HTERT RPE-1 (cell line): ENCODE data around the gene PRM2.

Experiments used
- in situ Hi-C: fragments of 300-500 bp; cut with MboI; formaldehyde crosslinking; loops from 4 replicates; pipeline ENCODE4 v1.14.3; 2020; ENCODE audit warnings: low sequenced_read_pairs

The PRM2 gene

GRCh38 chr16:11250786-11251524 is 25.3 kb downstream of the PRM2 start:
- in situ Hi-C loops = no loop called here

- in situ Hi-C loops = no loop called here
Observed at GRCh38 chr16:11250091-11250785, 26.0 kb downstream of the PRM2 start.

GRCh38 chr16:11249233-11250061 is 26.8 kb downstream of the PRM2 start:
- in situ Hi-C loops = no loop called here

- in situ Hi-C loops = no loop called here
Observed at GRCh38 chr16:11248133-11248532, 28.1 kb downstream of the PRM2 start.

GRCh38 chr16:11245988-11246387 is 30.3 kb downstream of the PRM2 start:
- in situ Hi-C loops = no loop called here

DNA sequence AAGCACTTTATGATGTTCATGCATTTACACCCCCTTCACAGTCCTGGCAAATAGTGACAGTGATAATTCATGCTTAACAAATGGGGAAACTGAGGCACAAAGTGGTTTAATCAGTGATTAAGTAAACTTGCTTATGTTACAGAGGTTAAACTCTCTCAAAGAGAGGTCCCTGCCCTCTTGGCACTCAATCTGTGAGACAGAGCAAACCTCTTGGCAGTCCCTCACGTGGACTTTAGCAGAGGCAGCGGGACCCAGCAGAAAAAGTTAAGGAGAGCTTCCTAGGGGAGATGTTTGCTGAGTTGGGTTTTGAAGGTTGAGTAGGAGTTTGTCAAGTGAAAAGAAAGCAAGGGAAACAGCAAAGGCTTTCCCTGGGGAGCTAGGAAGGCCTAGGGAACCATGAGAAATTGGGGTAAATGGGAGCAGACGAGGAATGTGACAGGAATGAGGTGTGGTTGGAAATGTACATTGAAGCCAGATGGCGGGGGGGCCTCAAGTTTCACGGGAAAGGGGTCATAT is 31.0 kb downstream of the PRM2 start:
- in situ Hi-C loops = no loop called here

- in situ Hi-C loops = no loop called here
Observed at GRCh38 chr16:11242658-11243057, 33.6 kb downstream of the PRM2 start.

- in situ Hi-C loops = no loop called here
Observed at GRCh38 chr16:11241480-11242204, 34.6 kb downstream of the PRM2 start.

GRCh38 chr16:11240636-11241473 is 35.4 kb downstream of the PRM2 start:
- in situ Hi-C loops = no loop called here

GRCh38 chr16:11239644-11240632 is 36.3 kb downstream of the PRM2 start:
- in situ Hi-C loops = no loop called here

DNA sequence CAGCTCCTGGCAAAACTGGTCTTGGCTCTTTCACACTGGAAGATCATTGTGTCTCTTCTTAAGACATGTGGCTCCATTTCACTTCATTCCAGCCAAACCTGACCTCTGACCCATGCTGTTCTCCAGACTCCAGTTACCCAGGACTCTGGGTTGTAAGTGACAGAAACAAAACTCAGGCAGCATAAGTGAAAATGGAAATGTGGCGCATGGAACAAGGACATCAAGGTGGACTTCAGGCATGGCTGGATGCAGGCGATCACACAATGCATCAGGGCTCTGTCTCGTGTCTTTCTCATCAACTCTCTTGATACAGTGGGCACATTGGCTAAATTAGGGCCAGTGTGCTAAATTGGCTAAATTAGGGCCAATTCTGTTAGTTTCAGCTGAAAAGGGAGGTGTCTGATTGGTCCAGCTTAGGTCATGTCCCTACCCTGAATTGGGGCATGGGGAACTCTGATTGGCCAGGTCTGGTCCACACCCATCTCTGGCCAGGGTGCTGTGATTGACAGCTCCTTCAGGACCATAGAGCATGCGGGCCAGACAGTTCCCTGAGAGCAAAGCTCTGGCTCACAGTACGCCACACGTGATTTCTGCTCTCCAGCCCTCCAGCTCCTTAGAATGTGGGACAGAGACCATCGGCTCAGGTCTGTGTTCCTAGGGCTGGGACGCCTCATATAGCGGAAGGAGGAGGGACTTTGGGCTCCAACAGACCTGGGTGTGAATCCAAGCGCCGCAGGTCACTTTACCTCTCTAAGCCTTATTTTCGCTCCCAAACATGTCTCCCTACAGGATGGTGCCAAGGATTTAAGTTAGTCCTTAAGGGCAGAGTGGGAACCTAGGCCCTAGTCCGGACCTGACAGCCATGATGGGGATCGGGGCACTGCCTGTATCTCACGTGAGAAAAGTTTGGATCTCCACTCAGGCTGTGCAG is 37.7 kb downstream of the PRM2 start:
- in situ Hi-C loops = no loop called here

GRCh38 chr16:11236461-11237254 is 39.6 kb downstream of the PRM2 start:
- in situ Hi-C loops = no loop called here

DNA sequence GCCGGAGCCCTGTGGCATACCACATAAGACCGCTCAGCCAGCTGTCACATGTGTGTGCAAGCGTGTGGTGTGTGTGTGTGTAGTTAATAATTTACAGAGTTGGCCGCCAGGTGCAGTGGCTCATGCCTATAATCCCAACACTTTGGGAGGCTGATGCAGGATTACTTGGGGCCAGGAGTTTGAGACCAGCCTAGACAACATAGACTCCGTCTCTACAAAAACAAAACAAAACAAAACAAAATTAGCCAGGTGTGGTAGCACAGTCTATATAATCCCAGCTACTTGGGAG is 40.6 kb downstream of the PRM2 start:
- in situ Hi-C loops = no loop called here

DNA sequence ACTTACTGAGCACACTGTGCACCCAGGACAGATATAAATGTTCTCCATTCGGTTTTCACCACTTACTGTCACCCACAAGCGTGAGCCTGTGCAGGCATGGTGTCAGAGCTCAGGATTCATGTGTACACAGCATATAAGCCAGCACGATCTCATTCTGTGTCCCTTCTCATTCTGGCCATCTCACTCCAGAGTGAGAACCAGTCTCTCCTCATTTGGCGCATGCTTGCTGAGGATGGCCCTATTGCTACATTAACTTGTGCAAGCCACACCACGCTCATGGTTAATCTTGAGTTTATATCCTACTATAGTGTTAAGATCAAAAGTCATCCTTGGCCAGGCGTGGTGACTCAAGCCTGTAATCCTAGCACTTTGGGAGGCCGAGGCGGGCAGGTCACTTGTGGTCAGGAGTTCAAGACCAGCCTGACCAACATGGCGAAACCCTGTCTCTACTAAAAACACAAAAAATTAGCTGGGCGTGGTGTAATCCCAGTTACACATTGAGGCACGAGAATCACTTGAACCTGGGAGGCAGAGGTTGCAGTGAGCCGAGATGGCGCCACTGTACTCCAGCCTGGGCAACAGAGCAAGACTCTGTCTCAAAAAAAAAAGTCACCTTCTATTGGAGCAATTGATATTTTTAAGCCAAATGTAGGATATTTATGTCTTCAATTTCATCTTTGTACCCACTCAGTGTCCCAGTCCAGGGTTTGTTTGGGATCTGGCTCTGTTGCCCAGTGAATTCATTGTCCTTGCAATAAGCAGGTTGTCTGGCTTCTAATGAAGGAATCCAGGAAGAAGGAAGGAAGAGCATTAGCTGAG is 41.2 kb downstream of the PRM2 start:
- in situ Hi-C loops = no loop called here

- in situ Hi-C loops = no loop called here
Observed at GRCh38 chr16:11233727-11234376, 42.4 kb downstream of the PRM2 start.
